ENCODE data around the gene DDX42.

DNA sequence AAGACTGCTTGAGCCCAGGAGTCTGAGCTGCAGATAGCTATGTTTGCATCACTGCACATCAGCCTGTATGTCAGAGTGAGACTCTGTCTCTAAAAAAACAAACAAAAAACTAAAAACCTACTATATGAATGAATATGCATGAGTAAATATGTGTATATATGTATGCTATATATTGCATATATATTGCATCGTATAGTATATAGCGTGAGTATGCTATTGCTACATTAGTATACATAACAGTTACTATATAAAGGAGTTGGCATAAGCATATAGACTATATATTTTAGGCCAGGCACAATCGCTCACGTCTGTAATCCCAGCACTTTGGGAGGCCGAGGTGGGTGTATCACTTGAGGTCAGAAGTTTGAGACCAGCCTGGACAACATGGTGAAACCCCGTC lies 16.1 kb downstream of the DDX42 start:
- TF ChIP-seq, protein P1, sequence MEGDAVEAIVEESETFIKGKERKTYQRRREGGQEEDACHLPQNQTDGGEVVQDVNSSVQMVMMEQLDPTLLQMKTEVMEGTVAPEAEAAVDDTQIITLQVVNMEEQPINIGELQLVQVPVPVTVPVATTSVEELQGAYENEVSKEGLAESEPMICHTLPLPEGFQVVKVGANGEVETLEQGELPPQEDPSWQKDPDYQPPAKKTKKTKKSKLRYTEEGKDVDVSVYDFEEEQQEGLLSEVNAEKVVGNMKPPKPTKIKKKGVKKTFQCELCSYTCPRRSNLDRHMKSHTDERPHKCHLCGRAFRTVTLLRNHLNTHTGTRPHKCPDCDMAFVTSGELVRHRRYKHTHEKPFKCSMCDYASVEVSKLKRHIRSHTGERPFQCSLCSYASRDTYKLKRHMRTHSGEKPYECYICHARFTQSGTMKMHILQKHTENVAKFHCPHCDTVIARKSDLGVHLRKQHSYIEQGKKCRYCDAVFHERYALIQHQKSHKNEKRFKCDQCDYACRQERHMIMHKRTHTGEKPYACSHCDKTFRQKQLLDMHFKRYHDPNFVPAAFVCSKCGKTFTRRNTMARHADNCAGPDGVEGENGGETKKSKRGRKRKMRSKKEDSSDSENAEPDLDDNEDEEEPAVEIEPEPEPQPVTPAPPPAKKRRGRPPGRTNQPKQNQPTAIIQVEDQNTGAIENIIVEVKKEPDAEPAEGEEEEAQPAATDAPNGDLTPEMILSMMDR (IDR thresholded peaks at IDR 0.05), result no peak
- no peak for TF ChIP-seq POLR2A (IDR thresholded peaks at IDR 0.05)
